GM19468 (cell line): ENCODE data around the gene CPEB2.
A peak's percentile ranks its signal among the peaks of the same experiment; 100 is the strongest.

Source experiments
- ATAC-seq: cut with Tn5 transposase; IDR thresholded peaks from one replicate; pipeline ENCODE4 v1.9.1; 2021; ENCODE audit warnings: mild to moderate bottlenecking, moderate library complexity, moderate number of reproducible peaks; ENCODE audit not compliant: unreplicated experiment; ENCODE audit errors: extremely low read depth

The CPEB2 gene

DNA sequence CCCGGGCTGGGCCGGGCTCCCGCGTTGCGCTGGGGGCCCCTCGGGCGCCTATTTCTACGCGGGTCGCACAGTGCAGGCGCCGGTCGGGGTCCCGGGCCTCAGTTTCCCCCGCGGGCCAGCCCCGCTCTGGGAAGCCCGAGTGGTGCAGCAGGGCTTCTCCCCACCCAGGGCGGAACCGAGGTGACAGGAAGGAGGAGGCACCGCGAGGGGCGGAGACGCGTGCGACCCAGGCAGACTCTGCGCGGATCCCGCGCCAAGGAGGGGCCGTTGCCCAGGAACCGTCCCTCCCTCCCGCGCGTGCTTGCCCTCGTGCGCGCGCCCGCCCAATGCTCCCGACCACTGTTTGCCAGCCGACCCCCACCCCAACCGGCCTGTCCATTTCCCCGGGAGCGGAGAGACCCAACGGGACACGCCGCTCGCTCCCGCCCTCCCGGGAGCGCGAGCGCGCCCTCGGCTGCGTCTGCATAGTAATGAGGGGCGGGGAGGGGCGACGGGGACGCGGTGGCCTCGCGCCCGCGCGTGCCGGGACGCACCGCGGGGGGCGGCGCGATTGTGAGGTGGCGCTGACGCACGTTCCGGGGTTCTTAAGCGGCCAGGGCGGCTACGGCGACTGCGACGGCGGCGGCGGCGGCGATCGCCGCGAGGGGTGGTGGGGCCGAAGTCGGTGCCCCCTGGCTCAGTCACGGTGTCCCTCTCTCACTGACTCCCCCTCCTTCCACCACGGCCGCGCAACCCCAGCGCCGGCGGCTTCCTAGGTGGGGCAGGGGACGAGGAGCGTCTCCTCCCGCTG lies at the start of gene CPEB2:
TSS of gene CPEB2 (plus strand) at position 613 of the 790 bp plus-strand sequence. CDS start 193 bp downstream, outside the sequence.
- peak; percentile 50 for ATAC-seq

DNA sequence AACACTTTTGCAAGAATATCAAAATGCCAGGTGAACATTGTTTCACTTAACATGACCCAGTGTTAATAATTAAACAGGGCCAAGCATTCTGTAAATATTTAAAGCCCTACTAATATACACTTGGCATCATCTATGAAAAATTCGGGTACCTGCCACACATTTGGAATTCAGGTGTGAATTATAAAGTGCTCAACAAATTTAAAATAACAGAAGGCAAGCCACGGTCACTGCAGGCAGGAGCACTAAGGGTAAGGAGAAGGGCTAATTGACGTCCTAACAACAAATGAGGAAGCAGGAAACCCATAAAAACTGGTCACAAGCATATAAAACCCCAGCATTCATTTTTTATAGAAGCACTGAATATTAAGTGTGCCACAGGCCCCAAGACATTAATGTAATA lies 43.8 kb upstream of the CPEB2 start:
- no peak for ATAC-seq

DNA sequence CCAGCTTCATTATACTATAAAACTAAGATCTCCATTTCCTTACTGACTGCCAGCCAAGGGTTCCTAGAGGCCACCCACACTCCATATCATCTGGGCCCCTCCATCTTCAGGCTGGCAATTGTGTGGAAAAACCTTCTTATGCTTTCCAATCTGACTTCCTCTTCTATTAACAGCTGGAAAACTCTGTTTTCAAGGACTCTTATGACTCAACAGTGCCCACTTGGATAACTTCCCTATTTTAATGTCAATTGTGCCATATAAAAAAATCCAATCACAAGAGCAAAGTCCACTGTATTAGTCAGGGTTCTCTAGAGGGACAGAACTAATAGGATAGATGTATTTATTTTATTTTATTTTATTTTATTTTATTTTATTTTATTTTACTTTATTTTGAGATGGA lies 41.0 kb upstream of the CPEB2 start:
- ATAC-seq: no peak

DNA sequence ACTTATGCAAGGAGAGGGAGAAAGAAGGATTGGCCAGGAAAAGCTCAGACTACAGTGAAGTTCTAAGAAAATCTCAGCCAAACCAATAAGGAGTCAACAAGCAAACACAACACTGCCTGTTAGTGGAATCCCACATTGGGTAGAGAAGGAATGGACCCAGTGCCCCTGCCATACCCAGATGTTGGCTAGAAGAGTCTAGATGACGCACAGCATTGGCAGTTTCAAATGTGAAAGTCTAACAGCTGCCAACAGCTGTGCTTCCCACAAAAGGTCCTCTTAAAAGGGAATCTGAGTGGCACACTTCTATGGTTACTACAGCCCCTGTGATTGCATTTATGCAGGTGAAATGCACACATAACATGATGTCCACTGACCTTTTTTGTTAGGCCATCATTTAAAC lies 37.2 kb upstream of the CPEB2 start:
- ATAC-seq: no peak

DNA sequence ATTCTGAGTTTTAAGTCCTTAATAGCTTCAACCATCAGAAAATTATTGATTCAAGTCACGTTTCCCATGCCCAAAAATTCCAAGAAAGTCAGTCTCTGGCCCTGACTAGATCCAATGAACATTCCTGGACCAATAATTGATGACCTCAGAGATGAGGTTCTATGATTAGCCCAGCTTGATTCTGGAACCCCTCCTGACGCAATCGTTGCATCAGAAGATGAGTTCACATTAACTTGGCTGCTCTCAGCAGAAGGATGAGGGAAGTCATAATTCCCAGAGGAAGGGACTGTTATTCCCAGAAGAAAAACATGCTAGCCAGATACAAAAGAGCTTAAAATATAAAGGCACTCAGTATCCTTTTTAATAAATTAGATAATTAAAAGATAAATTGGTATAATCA lies 34.3 kb upstream of the CPEB2 start:
- ATAC-seq: no peak

DNA sequence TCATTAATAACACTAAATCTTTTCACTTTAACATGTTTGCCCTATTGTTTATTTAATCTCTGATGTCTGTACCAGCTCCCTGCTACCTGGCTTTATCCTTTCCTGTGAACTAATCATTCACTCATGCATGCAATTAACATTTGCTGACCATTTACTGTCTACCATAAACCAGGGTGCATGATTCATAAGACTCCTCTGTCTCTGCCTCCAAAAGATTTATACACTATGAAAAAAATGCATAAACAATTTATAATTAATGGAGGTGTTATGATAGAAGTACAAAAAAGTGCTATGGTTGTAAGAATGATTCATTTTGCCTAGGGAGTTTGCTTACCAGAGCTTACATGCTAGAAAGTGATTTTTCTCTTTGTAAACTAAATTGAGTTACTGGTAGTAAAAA lies 24.5 kb upstream of the CPEB2 start:
- no peak for ATAC-seq

DNA sequence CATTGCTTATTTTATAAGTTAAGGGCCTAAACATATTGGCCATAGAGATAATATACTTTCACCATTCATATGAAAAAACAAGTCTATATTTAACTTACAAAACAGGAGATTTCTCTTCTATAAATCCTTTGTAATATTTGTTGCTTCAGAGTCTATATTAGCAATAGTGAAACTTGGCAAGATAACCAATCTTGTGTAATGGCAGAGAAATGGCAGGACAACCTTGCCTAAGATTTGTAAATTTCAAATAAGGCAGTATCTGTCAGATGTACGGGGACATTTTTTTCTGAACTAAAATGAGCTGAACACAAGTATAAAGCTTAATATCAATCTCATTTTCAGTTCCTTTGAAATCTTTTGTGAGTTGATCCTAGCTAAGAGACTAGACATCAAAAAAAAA lies 17.8 kb upstream of the CPEB2 start:
- no peak for ATAC-seq

DNA sequence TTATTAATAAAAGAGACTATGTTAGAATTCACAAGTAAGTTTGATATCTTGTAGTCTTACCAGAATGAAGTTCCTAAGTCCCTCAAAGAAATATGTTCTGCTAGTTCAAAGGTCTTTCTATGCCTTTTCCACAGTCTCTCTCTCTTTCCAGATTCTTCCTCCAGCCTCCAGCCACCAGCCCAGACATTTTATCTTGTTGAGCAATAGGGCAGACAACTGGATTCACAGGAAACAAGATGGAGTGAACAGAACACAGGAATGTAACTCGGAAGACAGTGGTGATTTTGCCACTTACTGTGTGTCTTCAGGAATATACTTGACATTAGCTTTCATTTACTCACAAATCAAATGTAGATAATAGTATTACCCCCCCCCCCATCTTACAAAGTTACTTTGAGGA lies 17.1 kb upstream of the CPEB2 start:
- ATAC-seq: no peak

DNA sequence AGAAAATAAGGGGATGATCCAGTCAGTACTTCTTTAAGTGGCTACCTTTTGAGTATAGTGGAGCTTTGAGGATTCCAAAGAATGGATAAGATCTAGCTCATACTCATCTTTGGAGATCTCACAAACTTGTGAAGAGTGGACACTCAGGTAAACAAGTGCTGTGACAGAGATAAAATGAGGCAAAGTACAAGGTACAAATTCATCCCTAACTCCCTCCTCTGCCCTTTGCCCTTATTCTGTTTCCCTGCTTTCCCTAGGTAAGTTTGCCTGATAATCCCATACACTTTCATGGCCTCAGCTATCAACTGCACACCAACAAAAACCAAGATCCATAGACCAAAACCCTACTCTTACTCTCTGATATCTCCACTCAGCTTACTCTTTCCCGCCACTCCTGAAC lies 16.4 kb upstream of the CPEB2 start:
- no peak for ATAC-seq

DNA sequence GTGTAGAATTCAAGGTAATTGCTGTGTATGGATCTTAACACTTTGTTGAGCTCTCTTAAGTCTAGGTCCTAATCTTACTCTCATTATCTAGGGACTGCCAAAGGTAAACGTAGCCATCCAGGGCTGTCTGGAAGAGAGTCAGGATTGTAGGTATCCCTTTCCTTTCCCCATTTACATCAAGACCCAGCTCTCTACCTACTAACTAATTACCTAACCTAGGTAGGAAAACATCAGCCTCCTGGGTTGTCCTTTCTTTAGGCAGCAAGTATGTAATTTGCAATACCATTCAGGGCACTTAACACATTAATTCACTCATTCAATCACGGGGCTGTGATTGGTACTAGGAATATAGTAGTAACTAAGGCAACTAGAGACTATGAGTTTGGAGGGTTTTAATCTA lies 15.2 kb upstream of the CPEB2 start:
- ATAC-seq: no peak

DNA sequence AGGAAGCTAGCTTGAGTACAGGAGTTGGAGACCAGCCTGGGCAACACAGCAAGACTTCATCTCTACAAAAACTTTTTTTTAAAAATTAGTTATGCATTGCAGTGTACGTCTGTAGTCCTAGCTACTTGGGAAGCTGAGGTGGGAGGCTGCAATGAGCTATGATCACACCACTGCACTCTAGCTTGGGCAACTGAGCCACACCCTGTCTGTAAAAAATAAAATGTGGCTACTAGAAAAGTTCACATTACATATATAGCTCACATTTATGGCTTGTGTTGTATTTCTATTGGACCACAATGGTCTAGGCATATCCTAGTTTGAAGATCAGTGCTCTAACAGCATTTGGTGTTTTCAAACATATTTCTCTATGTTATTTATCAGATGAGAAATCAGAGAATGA lies 11.8 kb upstream of the CPEB2 start:
- no peak for ATAC-seq

DNA sequence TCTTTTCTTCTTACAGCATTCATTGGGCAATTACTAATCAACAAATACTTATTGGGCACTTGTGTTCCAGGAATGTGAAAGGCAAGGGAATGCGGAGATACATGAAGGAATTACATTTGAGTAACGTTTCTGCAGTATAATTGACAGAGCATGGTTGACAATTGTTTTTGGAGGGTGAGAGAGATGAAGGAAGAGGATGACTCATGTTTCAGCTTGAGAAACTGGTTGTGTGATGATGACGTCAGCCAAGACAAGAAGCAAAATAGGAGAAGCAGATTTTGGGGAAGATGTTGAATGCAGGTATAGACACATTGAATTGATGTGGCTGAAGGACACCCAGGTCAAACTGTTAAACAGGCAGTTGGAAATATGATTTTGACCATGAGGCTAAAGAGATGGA lies 8.0 kb upstream of the CPEB2 start:
- no peak for ATAC-seq

DNA sequence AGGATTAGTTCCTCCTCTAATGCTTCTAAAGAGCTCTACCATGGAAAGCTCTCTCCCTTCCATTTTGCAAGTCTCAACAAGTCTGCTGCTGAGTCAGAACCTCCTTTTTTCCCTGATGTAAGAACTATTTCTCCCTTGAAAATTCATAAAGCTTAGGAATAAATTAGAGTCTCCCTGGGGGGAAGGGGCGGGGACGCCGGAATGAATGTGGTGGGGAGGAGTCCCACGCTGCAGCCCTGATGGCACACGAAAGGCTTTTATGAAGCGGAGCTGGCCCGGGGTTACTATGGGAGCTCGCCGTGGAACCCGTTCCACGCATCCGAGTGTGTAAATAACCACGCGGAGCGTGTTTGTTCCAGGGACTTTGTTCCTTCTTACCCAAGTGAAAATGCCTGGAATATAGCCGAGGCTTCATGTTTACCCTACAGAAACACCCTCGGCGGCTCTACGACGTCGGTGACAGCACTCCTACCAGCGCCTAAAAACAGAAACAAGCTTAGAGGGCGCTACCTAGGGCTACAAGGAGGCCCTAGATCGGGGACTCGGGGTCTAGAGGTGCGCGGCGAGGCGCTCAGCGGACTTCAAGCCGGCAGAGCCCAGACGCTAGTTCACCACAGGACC lies 923 bp upstream of the CPEB2 start:
- peak; percentile 4 for ATAC-seq

DNA sequence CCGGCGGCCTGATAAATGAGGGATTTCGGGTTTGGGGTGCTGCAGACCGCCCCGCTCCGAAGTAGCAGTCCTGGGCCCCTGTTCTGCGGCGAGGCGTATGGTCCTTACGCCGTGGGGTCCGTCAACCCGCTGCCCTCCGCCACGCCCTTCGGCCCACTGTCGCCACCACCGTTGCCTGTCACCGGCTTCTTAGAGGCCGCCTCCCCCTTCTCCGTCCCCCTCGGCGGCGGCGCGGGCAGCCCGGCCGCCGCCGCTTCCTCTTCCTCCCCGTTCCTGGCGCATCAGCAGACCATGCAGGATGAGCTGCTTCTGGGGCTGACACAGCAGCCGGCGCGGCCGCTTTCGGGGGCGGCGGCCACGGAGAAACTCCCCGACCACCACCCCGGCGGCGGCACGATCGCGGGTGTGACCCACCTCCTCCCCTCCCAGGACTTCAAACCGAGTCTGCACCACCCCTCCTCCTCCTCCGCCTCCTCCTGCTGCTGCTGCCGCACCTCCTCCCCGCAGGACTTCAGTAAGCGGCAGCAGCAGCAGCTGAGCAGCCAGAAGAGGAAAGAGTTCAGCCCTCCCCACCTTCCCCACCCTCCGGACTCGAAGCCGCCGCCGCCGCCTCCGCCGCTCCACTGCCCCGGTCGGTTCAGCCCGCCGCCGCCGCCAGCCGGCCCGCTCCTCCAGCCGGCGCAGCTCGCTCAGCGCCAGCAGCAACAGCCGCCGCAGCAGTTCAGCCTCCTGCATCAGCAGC lies 549 bp downstream of the CPEB2 start:
- ATAC-seq: no peak

DNA sequence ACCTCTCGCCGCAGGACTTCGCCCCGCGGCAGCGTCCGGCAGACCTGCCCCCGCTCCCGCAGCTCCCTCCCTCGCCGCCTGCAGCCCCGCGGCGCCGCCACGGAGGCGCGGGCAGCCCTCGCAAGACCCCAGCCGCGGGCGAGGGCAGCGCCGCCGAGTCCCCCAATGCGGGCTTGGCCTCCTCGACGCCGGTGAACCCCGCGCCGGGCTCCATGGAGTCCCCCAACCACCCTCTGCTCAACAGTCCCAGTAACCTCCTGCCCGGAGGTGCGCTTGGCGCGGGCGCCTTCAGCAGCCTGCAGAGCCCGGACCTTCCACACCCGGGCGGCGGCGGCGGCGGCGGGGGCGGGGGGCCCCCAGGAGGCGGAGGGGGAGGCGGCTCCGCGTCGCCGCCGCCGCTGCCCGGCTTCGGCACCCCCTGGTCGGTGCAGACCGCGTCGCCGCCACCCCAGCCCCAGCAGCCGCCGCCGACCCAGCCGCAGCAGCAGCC lies 1.2 kb downstream of the CPEB2 start:
- peak; percentile 13 for ATAC-seq

DNA sequence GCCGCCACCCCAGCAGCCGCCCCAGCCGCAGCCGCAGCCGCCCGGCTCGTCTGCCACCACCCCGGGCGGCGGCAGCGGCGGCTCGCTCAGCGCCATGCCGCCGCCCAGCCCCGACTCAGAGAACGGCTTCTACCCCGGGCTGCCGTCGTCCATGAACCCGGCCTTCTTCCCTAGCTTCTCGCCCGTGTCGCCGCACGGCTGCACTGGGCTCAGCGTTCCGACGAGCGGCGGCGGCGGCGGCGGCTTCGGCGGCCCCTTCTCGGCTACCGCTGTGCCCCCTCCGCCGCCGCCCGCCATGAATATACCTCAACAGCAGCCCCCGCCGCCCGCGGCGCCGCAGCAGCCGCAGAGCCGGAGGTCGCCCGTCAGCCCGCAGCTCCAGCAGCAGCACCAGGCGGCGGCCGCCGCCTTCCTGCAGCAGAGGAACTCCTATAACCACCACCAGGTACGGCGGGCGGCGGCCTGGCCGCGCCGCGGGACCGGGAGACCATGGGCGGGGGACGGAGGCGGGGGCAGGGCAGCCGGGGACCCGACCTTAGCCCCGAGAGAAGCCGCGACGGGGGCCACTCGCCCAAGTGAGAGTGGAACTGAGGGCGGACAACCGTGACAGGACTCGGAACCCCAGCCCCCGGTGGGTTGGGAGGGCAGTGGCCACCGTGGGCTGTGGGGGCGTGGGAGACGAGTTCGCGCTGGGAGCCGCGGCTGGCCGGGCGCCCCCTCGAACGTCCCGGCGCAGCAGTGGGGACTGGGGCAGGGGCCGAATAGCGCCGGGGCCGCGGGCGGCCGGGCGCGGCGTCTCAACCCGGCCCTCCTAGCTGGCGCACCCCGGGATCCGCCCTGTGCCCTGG lies 1.8 kb downstream of the CPEB2 start:
- no peak for ATAC-seq

DNA sequence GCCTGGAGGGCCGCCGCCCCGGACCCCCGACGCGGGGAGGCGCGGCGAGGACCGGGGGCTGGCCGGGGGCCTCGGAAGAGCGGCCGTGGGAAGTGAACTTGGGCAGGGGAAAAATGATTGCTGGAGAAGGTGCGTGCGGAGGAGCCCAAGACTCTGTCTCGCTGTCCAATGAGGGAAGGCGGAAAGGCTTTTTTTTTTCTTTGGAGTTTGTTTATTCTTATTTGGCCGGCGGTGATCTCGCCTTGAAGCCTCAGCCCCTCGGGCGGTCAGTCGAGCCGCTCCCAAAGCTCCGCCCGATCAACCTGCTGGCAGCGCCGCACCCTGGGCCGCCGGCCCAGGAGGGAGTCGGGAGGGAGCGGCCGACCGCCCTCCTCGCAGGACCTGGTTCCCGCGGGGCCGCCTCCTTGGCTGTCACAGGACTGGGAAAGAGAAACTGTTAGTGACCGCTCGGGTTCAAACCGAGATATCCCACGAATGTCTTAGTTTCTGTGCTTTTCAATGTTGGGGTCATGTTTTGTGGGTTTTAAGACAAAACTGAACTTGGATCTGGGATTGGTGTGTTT lies 2.5 kb downstream of the CPEB2 start:
- ATAC-seq: no peak

DNA sequence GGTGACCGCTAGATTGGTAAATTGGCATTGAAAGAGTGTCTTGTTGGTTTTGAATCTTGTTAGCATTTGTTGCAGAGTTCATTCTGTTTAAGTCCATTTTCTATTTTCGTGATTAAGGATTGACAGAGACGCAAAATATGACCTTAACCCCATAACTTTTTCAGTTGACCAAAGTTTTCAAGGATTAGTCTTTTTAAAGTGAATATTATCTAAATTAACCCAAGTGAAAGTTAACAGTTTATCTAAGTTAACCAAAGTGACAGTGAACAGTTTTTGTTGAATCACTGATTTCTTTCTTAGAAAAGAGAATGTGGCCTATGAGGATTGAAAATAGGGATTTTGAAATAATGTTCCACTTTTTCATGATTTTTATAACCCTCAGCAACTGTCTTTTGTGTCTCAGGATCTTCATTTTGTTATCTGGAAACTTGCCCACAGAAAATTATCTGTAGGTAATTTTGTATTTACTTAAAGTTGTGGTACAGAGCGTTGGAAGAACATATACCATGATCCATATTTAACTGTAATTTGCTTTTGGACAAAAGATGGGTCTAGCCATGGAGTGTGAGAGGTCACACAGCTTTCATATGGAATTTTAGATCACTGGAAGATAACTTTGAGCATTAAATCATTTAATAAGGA lies 3.3 kb downstream of the CPEB2 start:
- ATAC-seq: no peak

DNA sequence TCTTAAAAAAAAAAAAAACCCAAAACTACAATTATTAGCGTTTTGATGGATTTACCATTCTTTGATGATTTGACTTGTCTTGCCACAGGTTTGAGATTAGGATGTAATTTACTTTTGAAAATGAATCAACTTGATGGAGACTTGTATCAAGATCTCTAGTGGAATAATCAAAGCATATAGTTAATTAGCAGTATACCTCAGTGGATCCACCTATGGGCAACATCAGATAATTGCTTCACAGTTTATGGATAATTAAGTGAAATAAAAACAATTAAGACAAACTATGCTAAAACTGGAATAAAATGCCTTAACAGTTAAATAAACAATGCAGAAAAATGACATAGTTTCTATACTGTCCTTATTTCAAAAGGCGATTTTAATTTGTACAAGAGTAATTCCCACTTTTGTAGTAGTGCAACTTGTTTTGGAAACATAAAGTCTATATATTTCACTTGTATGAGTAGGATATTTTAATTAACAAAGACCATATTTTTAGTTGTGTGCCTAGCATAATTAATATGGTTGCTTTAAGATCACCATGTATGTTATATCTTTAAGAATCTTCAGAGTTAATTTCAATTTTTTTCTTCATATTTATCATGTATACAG lies 4.2 kb downstream of the CPEB2 start:
- ATAC-seq: no peak
